Neutrophil (primary cell): ENCODE measurements around the gene PPP1R14B.

ENCODE experiments used
- H3K27ac ChIP-seq: fragments of 200-600 bp; sonication (generic); 2 replicates; pipeline ENCODE4 v1.5.1; 2016; ENCODE audit warnings: mild to moderate bottlenecking, moderate library complexity
- H3K27me3 ChIP-seq: fragments of 200-600 bp; sonication (generic); 2 replicates; pipeline ENCODE4 v1.6.0; 2016; ENCODE audit warnings: mild to moderate bottlenecking
- H3K36me3 ChIP-seq: fragments of 200-600 bp; sonication (generic); 2 replicates; pipeline ENCODE4 v1.5.1; 2017
- H3K4me1 ChIP-seq, 2 experiments: fragments of 200-600 bp in 1 of 2; sonication (generic) in 1 of 2; 1 replicate in 1 of 2; 2 replicates in 1 of 2; pipeline versions ENCODE4 v1.5.1 to v1.6.1; 2013 to 2016; ENCODE audit warnings: low read depth in 1 of 2, low read length in 1 of 2, mild to moderate bottlenecking in 1 of 2, moderate library complexity in 1 of 2; ENCODE audit not compliant: control insufficient read depth in 1 of 2, insufficient read depth in 1 of 2
- H3K4me3 ChIP-seq, 2 experiments: fragments of 200-600 bp in 1 of 2; sonication (generic) in 1 of 2; 1 replicate in 1 of 2; 2 replicates in 1 of 2; pipeline ENCODE4 v1.5.1; 2013 to 2016; ENCODE audit warnings: low read depth in 1 of 2, low read length in 1 of 2, mild to moderate bottlenecking in 1 of 2, moderate library complexity in 1 of 2
- H3K9me3 ChIP-seq: fragments of 200-600 bp; sonication (generic); 2 replicates; pipeline ENCODE4 v1.5.1; 2016
- CTCF ChIP-seq: fragments of 200-600 bp; sonication (generic); IDR thresholded peaks from 2 replicates; pipeline ENCODE4 v1.5.1; 2016; ENCODE audit warnings: antibody characterized with exemption

The PPP1R14B gene

DNA sequence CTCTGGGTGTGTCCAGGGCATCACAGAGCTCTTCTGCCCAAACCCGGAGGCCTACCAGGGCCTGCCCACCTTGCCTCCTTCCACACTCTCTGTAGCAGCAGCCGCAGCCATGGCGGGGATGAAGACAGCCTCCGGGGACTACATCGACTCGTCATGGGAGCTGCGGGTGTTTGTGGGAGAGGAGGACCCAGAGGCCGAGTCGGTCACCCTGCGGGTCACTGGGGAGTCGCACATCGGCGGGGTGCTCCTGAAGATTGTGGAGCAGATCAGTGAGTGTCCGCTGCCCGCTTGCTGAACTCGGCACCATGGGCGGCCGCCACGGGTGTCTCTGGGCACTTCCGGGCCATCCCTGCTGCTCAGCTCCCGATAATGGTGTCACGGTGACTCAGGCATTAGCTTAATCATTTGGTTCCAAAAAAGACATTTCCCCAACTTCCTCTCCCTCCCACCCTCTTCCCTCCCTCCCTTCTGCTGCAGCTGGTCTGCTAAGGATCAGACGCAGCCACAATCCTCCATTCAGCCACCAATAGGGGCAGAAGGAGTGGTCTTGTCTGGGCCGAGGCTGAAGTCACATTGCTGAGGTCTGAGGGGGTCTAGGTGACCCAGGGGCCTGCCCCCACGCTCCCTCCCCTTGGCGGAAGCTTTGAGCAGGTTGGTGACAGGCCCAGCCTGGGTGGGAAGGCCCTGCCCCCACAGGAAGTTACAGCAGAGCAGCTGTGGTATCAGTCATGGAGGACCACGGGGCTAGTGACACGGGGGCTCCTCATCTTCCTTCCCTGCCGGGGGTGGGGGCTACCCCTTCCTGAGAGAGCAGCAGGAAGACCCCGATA is 39.3 kb downstream of the PPP1R14B start:
- peak overlapping the region; percentile 90 to 100 for H3K4me3 ChIP-seq
- no peak for TF ChIP-seq CTCF
- peak overlapping the region; percentile 99 for H3K27ac ChIP-seq
- peaks cover 70 to 73% of the 10 kb centered on the region in 2 experiments for H3K4me1 ChIP-seq
- no peaks in the 10 kb centered on the region for H3K9me3 ChIP-seq
- H3K27me3 ChIP-seq = no peaks in the 10 kb centered on the region
- H3K36me3 ChIP-seq = peaks cover 44% of the 10 kb centered on the region

GRCh38 chr11:64206457-64207255 is 40.1 kb downstream of the PPP1R14B start, which contains the start of gene FERMT3:
Gene FERMT3 (plus strand): TSS chr11:64206721. CDS start chr11:64207365, 644 bp downstream.
- Histone ChIP-seq H3K27me3 (no peaks in the 10 kb centered on the region), H3K9me3 (no peaks in the 10 kb centered on the region), H3K27ac (peak within 1 kb of the TSS; percentile 99), H3K36me3 (peaks cover 39% of the 10 kb centered on the region), H3K4me3 (peak within 1 kb of the TSS; percentile 90 to 100), H3K4me1 (peaks cover 62 to 65% of the 10 kb centered on the region in 2 experiments)
- peak; percentile 17 for TF ChIP-seq CTCF

DNA sequence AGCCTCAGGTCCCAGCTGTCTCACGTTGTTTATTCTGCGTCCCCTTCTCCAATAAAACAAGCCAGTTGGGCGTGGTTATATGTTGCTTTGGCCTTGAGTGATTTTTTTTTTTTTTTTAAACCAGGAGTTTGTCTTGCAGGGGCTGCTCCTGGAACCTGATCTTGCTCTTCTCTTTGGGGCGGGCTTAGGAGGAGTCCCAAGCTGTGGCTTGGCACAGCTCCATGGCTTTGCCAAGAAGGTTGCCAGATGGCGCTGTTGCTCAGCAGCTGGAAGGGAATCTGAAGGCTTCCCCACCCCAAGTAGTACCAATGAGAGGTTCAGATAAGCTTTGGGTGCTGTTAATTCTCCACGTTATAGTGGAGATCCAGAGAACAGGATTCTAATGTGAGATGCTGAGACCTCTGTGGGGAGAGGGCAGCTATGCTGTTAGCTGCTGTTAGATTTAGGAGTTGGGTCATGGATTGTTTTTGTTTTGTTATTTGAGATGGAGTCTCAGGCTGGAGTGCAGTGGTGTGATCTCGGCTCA is 42.2 kb downstream of the PPP1R14B start:
- Histone ChIP-seq H3K27me3 (no peaks in the 10 kb centered on the region), H3K4me3 (peak overlapping the region; percentile 1 to 90), H3K36me3 (peaks cover 30% of the 10 kb centered on the region), H3K27ac (peak overlapping the region; percentile 99), H3K4me1 (peaks cover 45 to 49% of the 10 kb centered on the region in 2 experiments), H3K9me3 (no peaks in the 10 kb centered on the region)
- peak; percentile 71 for TF ChIP-seq CTCF

DNA sequence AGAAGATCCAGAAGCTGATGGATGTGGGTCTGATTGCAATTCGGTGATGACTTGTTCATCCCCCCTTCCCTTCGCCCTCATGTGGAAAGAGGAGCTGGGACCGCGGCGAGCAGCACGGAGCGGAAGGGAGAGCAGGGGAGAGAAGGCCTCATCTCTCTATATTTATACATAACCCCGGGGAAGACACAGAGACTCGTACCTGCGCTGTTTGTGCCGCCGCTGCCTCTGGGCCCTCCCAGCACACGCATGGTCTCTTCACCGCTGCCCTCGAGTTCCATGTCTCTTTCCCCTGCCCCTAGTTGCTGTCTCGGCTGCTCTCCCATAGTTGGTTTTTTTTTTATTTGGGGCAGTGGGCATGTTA is 42.7 kb downstream of the PPP1R14B start:
- TF ChIP-seq CTCF = no peak
- Histone ChIP-seq H3K4me1 (peaks cover 40 to 44% of the 10 kb centered on the region in 2 experiments), H3K9me3 (no peaks in the 10 kb centered on the region), H3K27me3 (no peaks in the 10 kb centered on the region), H3K36me3 (peaks cover 27% of the 10 kb centered on the region), H3K27ac (peak overlapping the region; percentile 99), H3K4me3 (no peak overlapping the region)

GRCh38 chr11:64203421-64204079 is 43.2 kb downstream of the PPP1R14B start:
- Histone ChIP-seq H3K27me3 (no peaks in the 10 kb centered on the region), H3K4me3 (no peak overlapping the region), H3K4me1 (peaks cover 35 to 39% of the 10 kb centered on the region in 2 experiments), H3K27ac (peak overlapping the region; percentile 99), H3K9me3 (no peaks in the 10 kb centered on the region), H3K36me3 (peaks cover 27% of the 10 kb centered on the region)
- TF ChIP-seq CTCF = no peak
